CD4-positive, alpha-beta T cell treated with Interleukin-2 at 100 ng/mL for 4 hours (primary cell): ENCODE measurements around the gene HTR3B.
"Not testable (repeated sequence)": the region's sequence is repeated elsewhere in the genome, so short reads cannot be mapped to it uniquely, and the experiment has no call there.

Source experiments
- DNase-seq: peaks from one replicate; pipeline ENCODE4 v3.0.0-alpha.2; 2020; ENCODE audit warnings: low spot score

The HTR3B gene

GRCh38 chr11:113904379-113905101 lies at the start of gene HTR3B:
Gene HTR3B, plus strand, starts transcription at chr11:113904796. Its CDS starts 138 bp downstream, at chr11:113904934.
- DNase-seq: no peak

GRCh38 chr11:113855803-113856202 lies 48.8 kb upstream of the HTR3B start:
- DNase-seq: no peak

GRCh38 chr11:113856966-113857759 lies 47.4 kb upstream of the HTR3B start:
- no peak for DNase-seq

GRCh38 chr11:113859665-113860064 lies 44.9 kb upstream of the HTR3B start:
- DNase-seq: peak; percentile 27

GRCh38 chr11:113862435-113862834 lies 42.2 kb upstream of the HTR3B start:
- DNase-seq: peak; percentile 2

- no peak for DNase-seq
Measured at GRCh38 chr11:113864410-113864809, 40.2 kb upstream of the HTR3B start.

GRCh38 chr11:113865873-113866272 lies 38.7 kb upstream of the HTR3B start:
- DNase-seq: no peak

- DNase-seq: no peak
Measured at GRCh38 chr11:113867843-113868503, 36.6 kb upstream of the HTR3B start.

GRCh38 chr11:113871336-113871735 lies 33.3 kb upstream of the HTR3B start:
- DNase-seq: no peak

- no peak for DNase-seq
Measured at GRCh38 chr11:113873236-113873626, 31.4 kb upstream of the HTR3B start.

- DNase-seq: no peak
Measured at GRCh38 chr11:113874096-113874495, 30.5 kb upstream of the HTR3B start.

GRCh38 chr11:113874581-113875233 lies 29.9 kb upstream of the HTR3B start:
- DNase-seq: no peak

GRCh38 chr11:113875234-113876073 lies 29.1 kb upstream of the HTR3B start, which contains the start of gene USP28:
Gene USP28, minus strand, starts transcription at chr11:113875572. Its CDS starts 71 bp downstream, at chr11:113875501.
- peak; percentile 77 for DNase-seq

GRCh38 chr11:113876074-113876797 lies 28.4 kb upstream of the HTR3B start:
- DNase-seq: no peak

GRCh38 chr11:113876798-113877669 lies 27.6 kb upstream of the HTR3B start:
- peak; percentile 2 for DNase-seq

GRCh38 chr11:113877670-113878055 lies 26.9 kb upstream of the HTR3B start:
- no peak for DNase-seq

GRCh38 chr11:113879446-113879845 lies 25.1 kb upstream of the HTR3B start:
- not testable (repeated sequence) for DNase-seq

- no peak for DNase-seq
Measured at GRCh38 chr11:113880971-113881370, 23.6 kb upstream of the HTR3B start.

- no peak for DNase-seq
Measured at GRCh38 chr11:113881856-113882255, 22.7 kb upstream of the HTR3B start.
